Esophagus squamous epithelium (tissue), 5 donors: ENCODE results near the gene BCL11B. TPM values are rescaled to one million over a fixed set of nuclear protein-coding genes. Genes with fewer than 3 reads are reported as not detected.

ENCODE experiments used
- DNase-seq: peaks from one replicate; lab custom pipeline; 2025; lab: John Stamatoyannopoulos, UW
- H3K27ac ChIP-seq, 4 donors: fragments of 200-600 bp; sonication (generic); one replicate each; pipeline ENCODE4 v1.5.1; 2016 to 2019; ENCODE audit warnings: mild to moderate bottlenecking in 1 of 4
- H3K27me3 ChIP-seq, 4 donors: fragments of 200-600 bp; sonication (generic); 1 replicate in 3 of 4; 2 replicates in 1 of 4; pipeline versions ENCODE4 v1.5.1 to v1.6.0; 2017 to 2021; ENCODE audit warnings: antibody characterized with exemption in 1 of 4
- H3K36me3 ChIP-seq, 3 donors: fragments of 200-600 bp; sonication (generic); one replicate each; pipeline ENCODE4 v1.5.1; 2016 to 2019
- H3K4me1 ChIP-seq, 3 donors: fragments of 200-600 bp; sonication (generic); one replicate each; pipeline ENCODE4 v1.5.1; 2017 to 2019
- H3K4me3 ChIP-seq, 4 donors: fragments of 200-600 bp; sonication (generic); 1 replicate in 3 of 4; 2 replicates in 1 of 4; pipeline ENCODE4 v1.5.1; 2016 to 2019; ENCODE audit warnings: mild to moderate bottlenecking in 2 of 4, moderate library complexity in 1 of 4
- H3K9me3 ChIP-seq, 3 donors: fragments of 200-600 bp; sonication (generic); one replicate each; pipeline ENCODE4 v1.5.1; 2016 to 2019
- POLR2A ChIP-seq, 4 donors: fragments of 450-650 bp; IDR thresholded peaks; one replicate each; pipeline ENCODE4 v1.6.1; 2017; ENCODE audit warnings: antibody characterized with exemption in 4 of 4, mild to moderate bottlenecking in 4 of 4, moderate library complexity in 3 of 4
- WGBS, 2 donors: methylation state at CpG; one replicate each; pipeline ENCODE4 v1.1.5; 2018; 5-methylcytosine and 5-hydroxymethylcytosine counted together
- intact Hi-C: fragments of 100-400 bp; cut with DNase I; formaldehyde crosslinking; loops from one replicate; pipeline ENCODE4 v1.15.0; 2022
- total RNA-seq, 4 donors: library from RNA; depleted of rRNA; stranded (reverse); fragments of >200 nt; gene quantifications; one replicate each; pipeline ENCODE4 v1.1.0, GENCODE V29; 2016
- TF ChIP-seq, protein P1 (sequence below), 6 experiments: fragments of 450-650 bp in 4 of 6; fragments of 200-600 bp in 2 of 6; sonication (generic) in 2 of 6; IDR thresholded peaks; one replicate each; pipeline ENCODE4 v1.5.1; 2016 to 2019; ENCODE audit warnings: antibody characterized with exemption in 6 of 6, mild to moderate bottlenecking in 4 of 6, moderate library complexity in 4 of 6
- donor health status: DM: yes; HTN: yes; CAD: no.

Gene BCL11B
- total RNA-seq, 4 donors from 2014 or later, result 10.1 to 19.3 (median 12.9) TPM

DNA sequence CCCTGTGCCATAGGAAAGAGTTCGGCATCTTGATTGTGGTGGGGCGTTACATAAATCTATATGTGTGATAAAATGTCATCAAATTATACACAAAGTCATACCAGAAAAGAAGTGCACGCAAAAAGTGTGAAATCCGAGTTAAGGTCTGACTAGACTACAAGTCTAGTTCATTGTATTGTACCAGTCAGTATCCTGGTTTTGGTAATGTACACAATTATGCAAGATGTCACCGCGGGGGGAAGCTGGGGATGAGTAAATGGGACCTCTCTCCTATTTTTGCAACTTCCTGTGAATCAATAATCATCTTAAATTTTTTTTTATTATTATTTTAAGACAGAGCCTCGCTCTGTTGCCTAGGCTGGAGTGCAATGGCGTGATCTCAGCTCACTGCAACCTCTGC lies 43.2 kb upstream of the BCL11B start:
- Histone ChIP-seq H3K4me3 (no peak overlapping the region), H3K27ac (no peak overlapping the region), H3K4me1 (peaks cover 0 to 5% (median 0%) of the 10 kb centered on the region in 3 donors), H3K9me3 (no peaks in the 10 kb centered on the region), H3K27me3 (peaks cover 0 to 51% (median 0%) of the 10 kb centered on the region in 4 donors), H3K36me3 (no peaks in the 10 kb centered on the region)
- DNase-seq, result no peak
- intact Hi-C loops, result no loop called here
- TF ChIP-seq, protein P1, sequence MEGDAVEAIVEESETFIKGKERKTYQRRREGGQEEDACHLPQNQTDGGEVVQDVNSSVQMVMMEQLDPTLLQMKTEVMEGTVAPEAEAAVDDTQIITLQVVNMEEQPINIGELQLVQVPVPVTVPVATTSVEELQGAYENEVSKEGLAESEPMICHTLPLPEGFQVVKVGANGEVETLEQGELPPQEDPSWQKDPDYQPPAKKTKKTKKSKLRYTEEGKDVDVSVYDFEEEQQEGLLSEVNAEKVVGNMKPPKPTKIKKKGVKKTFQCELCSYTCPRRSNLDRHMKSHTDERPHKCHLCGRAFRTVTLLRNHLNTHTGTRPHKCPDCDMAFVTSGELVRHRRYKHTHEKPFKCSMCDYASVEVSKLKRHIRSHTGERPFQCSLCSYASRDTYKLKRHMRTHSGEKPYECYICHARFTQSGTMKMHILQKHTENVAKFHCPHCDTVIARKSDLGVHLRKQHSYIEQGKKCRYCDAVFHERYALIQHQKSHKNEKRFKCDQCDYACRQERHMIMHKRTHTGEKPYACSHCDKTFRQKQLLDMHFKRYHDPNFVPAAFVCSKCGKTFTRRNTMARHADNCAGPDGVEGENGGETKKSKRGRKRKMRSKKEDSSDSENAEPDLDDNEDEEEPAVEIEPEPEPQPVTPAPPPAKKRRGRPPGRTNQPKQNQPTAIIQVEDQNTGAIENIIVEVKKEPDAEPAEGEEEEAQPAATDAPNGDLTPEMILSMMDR (IDR thresholded peaks at IDR 0.05), result no peak
- TF ChIP-seq POLR2A (IDR thresholded peaks at IDR 0.05), result no peak
- WGBS, 2 donors, result 62 to 67% methylated on average over 7 to 8 of the region's 8 CpGs

DNA sequence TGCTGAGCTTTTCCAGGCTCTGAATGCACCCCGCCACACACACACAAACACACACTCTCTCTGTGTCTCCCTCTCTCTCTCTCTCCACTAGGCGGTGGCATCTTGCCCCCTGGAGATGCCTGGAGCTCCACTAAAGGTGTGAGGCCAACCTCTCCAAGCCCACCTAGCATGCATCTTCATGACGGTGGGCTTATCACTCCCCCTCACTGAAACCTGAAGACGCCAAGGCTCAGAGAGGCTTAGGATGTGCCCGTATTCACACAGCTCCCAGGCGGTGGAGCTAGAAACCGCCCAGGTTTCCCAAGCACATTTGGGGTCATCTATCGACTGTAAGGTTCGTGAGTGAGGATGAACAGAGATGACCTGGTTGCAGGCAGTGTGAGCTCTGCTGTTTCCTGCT lies 42.6 kb upstream of the BCL11B start:
- WGBS, 2 donors, result 79 to 84% methylated on average over 9 of the region's 9 CpGs
- H3K27me3 ChIP-seq, result peaks cover 0 to 48% (median 0%) of the 10 kb centered on the region in 4 donors
- no peak overlapping the region for H3K27ac ChIP-seq
- H3K4me1 ChIP-seq, result no peaks in the 10 kb centered on the region
- intact Hi-C loops, result no loop called here
- no peak for DNase-seq
- H3K4me3 ChIP-seq, result no peak overlapping the region
- TF ChIP-seq POLR2A (IDR thresholded peaks at IDR 0.05), result no peak
- TF ChIP-seq, protein P1 (IDR thresholded peaks at IDR 0.05), result no peak
- no peaks in the 10 kb centered on the region for H3K36me3 ChIP-seq
- no peaks in the 10 kb centered on the region for H3K9me3 ChIP-seq

DNA sequence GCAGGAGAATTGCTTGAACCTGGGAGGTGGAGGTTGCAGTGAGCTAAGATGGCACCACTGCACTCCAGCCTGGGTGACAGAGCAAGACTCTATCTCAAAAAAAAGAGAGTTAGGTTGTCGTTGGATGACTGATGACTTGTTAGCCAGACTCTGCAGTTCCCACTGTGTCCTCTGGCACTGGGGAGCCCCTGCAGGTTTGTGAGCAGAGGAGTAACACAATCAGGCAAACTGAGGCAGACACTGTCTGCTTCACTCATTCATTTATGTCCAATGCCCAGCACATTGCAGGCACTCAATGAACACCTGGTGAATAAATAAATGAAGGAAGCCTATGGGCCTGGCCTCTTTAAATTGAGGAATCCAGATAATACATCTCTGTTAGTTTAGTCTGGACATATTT lies 41.2 kb upstream of the BCL11B start:
- no peak for DNase-seq
- intact Hi-C loops, result no loop called here
- no peak overlapping the region for H3K4me3 ChIP-seq
- H3K27ac ChIP-seq, result no peak overlapping the region
- H3K4me1 ChIP-seq, result no peaks in the 10 kb centered on the region
- no peaks in the 10 kb centered on the region for H3K36me3 ChIP-seq
- no peaks in the 10 kb centered on the region for H3K9me3 ChIP-seq
- TF ChIP-seq, protein P1 (IDR thresholded peaks at IDR 0.05), result no peak
- no peak for TF ChIP-seq POLR2A (IDR thresholded peaks at IDR 0.05)
- peaks cover 0 to 39% (median 0%) of the 10 kb centered on the region in 4 donors for H3K27me3 ChIP-seq
- WGBS, 2 donors, result 60 to 86% methylated on average over 1 of the region's 1 CpG

DNA sequence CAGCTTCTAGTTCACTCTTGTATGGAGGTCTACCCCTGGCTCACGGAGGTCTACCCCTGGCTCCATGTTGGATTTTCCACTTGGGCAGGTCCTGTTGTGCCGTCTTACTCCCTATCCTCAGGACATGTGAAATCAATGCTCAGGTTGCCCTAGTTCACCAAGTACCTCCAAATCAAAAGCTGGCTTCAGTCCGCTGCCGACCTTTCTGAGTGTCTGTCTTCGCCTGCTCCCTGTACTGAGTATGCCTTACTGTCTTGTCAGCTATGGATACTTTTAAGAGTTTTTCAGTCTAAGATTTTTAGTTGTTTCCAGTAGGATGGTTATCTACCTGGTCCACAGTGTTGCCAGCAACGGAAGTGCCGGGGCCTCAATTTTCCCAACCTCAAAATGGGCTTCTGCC lies 40.1 kb upstream of the BCL11B start:
- DNase-seq, result no peak
- TF ChIP-seq POLR2A (IDR thresholded peaks at IDR 0.05), result no peak
- TF ChIP-seq, protein P1 (IDR thresholded peaks at IDR 0.05), result no peak
- H3K27ac ChIP-seq, result no peak overlapping the region
- H3K9me3 ChIP-seq, result no peaks in the 10 kb centered on the region
- WGBS, 2 donors, result 91 to 98% methylated on average over 7 of the region's 7 CpGs
- intact Hi-C loops, result no loop called here
- no peak overlapping the region for H3K4me3 ChIP-seq
- H3K36me3 ChIP-seq, result no peaks in the 10 kb centered on the region
- H3K4me1 ChIP-seq, result no peaks in the 10 kb centered on the region
- peaks cover 0 to 31% (median 0%) of the 10 kb centered on the region in 4 donors for H3K27me3 ChIP-seq

DNA sequence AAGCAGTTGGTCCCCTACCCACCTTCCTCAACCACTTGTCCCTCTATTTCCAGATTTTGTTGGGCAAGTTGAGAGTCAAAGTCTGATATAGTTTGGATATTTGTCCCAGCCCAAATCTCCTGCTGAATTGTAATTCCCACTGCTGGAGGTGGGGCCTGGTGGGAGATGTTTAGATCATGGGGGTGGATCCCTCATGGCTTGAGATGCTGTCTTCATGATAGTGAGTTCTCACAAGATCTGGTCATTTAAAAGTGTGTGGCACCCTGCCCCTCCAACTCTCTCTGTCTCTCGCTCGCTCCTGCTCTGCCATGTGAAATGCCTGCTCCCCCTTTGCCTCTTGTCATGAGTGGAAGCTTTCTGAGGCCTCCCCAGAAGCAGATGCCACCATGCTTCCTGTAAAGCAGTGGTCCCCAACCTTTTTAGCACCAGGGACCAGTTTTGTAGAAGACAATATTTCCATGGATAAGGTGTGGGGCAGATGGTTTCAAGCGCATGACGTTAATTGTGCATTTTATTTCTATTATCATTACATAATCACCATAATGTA lies 37.3 kb upstream of the BCL11B start:
- no peak for TF ChIP-seq POLR2A (IDR thresholded peaks at IDR 0.05)
- TF ChIP-seq, protein P1 (IDR thresholded peaks at IDR 0.05), result no peak
- intact Hi-C loops, result no loop called here
- DNase-seq, result no peak

More for the DNA sequence above, 37.3 kb upstream of the BCL11B start:
- H3K4me1 ChIP-seq, result no peaks in the 10 kb centered on the region
- no peak overlapping the region for H3K4me3 ChIP-seq
- no peak overlapping the region for H3K27ac ChIP-seq
- H3K27me3 ChIP-seq, result peaks cover 0 to 26% (median 0%) of the 10 kb centered on the region in 4 donors
- H3K9me3 ChIP-seq, result no peaks in the 10 kb centered on the region
- WGBS, 2 donors, result 76 to 93% methylated on average over 4 of the region's 4 CpGs
- H3K36me3 ChIP-seq, result no peaks in the 10 kb centered on the region
